ENCODE data around the gene KCNG2.

KCNG2 gene

DNA sequence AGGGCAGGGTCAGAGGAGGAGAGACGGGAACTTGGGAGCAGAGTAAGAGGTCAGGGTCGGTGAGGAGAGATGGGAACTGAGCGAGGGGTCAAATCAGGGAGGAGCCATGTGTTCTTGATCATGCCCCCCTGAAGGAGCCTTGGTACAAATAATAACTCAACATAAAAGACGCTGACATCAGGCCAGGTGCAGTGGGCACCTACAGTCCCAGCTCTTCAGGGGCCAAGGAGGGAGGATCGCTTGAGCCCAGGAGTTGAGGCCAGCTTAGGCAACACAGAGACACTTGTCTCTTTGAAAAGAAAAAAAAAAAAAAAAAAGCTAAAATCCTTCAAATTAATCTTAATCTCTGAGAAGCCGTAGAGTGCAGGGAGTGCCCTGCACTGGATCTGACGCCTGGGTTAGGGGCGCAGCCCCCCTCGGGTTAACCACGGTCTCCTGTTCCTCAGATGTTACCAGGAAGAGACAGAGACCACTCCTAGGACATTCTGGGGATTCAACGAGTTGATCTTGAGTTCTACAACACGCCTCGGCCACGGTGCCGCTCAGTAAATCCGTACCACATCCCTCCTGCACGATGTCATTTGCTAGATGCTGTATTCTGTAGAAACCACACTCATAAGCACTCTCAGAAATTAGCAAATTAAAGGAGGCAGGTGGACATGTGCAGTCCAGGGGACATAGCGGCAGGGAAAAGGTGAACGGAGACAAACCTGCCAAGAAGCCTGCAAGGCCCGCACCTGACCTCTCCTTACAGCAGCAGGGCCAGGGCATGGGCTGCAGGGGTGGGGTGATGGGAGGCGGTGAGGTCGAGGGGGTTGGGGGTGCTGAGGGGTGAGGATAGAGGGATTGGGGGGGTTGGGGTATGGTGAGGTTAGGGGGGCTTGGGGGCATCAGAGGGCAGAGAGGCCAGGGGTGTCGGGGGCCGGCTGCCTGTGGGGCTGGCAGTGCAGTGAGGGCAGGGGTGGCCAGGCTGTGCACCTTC, 124.5 kb downstream of the KCNG2 start:
- TF ChIP-seq, protein P1, sequence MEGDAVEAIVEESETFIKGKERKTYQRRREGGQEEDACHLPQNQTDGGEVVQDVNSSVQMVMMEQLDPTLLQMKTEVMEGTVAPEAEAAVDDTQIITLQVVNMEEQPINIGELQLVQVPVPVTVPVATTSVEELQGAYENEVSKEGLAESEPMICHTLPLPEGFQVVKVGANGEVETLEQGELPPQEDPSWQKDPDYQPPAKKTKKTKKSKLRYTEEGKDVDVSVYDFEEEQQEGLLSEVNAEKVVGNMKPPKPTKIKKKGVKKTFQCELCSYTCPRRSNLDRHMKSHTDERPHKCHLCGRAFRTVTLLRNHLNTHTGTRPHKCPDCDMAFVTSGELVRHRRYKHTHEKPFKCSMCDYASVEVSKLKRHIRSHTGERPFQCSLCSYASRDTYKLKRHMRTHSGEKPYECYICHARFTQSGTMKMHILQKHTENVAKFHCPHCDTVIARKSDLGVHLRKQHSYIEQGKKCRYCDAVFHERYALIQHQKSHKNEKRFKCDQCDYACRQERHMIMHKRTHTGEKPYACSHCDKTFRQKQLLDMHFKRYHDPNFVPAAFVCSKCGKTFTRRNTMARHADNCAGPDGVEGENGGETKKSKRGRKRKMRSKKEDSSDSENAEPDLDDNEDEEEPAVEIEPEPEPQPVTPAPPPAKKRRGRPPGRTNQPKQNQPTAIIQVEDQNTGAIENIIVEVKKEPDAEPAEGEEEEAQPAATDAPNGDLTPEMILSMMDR (IDR thresholded peaks at IDR 0.05; ENCODE audit: low read depth, low read length, missing control alignments): no peak
- no peak for DNase-seq (ENCODE audit: extremely low read depth, low read depth)
- H3K4me3 ChIP-seq (replicated peaks; ENCODE audit: low read depth, low read length): no peak overlapping the region

DNA sequence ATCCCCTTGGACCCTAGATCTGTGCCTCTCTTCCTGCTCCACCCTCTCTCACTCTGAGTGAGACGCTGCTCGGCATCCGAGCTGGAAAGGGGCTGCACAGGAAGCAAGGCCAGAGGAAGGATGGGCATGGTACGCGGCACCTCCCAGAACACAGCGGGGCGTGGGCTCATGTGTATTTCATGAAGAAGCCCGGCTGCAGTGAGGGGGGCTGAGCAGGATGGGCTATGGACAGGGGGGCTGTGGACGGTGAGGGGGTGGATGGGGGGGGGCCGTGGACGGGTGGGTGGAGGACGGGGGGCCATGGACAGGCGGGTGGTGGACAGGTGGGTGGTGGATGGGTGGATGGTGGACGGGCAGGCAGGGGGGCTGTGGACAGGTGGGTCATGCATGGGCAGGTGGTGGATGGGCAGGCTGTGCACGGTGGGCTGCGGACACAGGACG, 125.3 kb downstream of the KCNG2 start:
- no peak overlapping the region for H3K4me3 ChIP-seq (replicated peaks; ENCODE audit: low read depth, low read length)
- TF ChIP-seq, protein P1 (IDR thresholded peaks at IDR 0.05; ENCODE audit: low read depth, low read length, missing control alignments): no peak
- no peak for DNase-seq (ENCODE audit: extremely low read depth, low read depth)

DNA sequence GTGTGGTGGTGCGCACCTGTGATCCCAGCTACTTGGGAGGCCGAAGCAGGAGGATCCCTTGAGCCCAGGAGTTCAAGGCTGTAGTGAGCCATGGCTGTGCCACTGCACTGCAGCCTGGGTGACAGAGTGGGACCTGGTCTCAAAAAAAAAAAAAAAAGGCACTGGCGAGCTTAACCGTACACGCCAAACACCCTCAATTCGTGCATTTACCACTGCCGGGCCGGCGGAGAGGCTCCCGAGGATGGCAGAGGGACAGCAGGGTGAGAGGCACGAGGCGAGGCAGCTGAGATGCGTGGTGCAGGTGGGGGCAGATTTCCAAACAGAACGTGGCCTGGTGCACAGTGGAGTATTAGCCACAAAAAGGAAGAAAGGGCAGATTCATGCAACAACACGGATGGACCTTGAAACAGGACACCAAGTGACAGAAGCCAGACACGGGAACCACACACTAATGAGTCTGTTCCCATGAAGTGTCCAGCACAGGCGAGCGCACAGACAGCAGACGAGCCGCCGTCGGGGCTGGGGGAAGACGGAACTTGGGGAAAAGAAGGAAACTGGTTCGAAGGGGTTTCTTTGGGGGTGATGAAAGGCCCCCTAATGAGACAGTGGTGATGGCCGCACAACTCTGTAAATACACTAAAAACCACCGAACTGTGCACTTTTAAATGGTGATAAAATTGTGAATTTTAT, 126.3 kb downstream of the KCNG2 start:
- H3K4me3 ChIP-seq (replicated peaks; ENCODE audit: low read depth, low read length): no peak overlapping the region
- TF ChIP-seq, protein P1 (IDR thresholded peaks at IDR 0.05; ENCODE audit: low read depth, low read length, missing control alignments): no peak
- DNase-seq (ENCODE audit: extremely low read depth, low read depth): no peak

DNA sequence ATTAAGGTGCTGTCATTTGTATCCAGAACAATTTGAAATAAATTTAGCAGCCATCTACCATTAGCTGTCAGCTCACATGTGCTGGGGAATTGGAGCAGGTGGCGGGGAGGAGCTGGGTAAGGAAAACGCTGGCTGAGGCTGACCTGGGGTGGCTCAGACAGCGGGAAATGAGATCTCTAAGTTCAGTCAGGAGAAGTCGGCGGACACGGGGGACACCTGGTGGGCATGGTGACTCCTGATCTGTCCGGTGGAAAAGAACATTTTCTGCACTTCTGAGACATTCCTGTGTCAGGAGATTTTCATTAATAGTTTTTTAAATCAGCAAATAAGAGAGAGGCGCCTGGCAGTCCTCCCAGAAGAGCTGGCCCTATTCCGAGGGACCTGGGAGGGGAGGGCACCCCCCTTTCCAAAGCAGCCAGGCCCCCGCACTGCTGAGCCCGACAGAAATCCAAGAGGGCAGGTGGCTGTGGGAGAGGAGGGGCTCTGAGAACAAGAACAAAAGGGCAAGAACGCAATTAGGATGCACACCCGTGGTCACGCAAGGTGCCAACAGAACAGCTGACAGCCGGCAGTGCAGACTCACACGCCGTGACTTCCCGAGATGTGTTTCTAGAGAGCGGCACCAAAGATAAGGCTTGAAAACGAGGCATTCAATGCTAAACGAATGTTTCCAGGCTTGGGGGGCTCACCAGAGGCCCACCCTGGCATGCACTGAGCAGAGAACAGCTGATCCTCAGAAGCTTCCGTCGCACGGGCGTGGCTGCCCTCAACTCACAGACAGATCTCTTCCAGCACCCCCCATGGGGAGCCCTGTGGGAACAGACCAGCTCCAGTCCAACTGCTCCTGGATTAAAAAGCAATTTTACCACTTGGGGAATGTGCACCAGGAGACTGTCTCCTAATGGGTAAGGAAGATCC, 127.3 kb downstream of the KCNG2 start:
- TF ChIP-seq, protein P1 (IDR thresholded peaks at IDR 0.05; ENCODE audit: low read depth, low read length, missing control alignments): no peak
- no peak overlapping the region for H3K4me3 ChIP-seq (replicated peaks; ENCODE audit: low read depth, low read length)
- no peak for DNase-seq (ENCODE audit: extremely low read depth, low read depth)

DNA sequence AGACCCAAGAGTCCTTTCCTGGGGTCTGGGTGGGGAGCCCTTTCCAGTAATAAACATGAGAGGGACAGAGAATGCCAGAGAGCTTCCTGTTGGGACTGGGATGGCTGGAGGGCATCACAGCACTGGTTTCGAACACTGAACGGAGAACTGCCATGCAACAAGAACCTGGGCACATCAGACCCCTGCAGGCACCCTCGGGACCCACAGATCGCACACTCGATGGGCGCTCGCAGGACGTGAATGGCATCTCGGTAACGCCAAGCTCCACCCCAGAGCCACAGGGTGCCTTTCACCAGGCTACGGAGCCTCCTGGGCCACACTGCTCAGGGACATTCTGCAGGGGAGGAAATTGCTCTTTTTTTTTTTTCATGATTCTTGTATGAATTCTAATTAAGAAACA, 128.6 kb downstream of the KCNG2 start:
- TF ChIP-seq, protein P1 (IDR thresholded peaks at IDR 0.05; ENCODE audit: low read depth, low read length, missing control alignments): no peak
- no peak for DNase-seq (ENCODE audit: extremely low read depth, low read depth)
- H3K4me3 ChIP-seq (replicated peaks; ENCODE audit: low read depth, low read length): no peak overlapping the region

Data from HFF-Myc (cell line).